Measurements from ENCODE around the gene STK31. TPM values are rescaled to one million over a fixed set of nuclear protein-coding genes. Genes with fewer than 3 reads are reported as not detected.

STK31 gene
- 0.64 TPM for total RNA-seq

GRCh38 chr7:23710000-23710399 is at the start of gene STK31:
Gene STK31, plus strand, starts transcription at chr7:23710219. Its CDS starts 67 bp downstream, at chr7:23710286.

DNA sequence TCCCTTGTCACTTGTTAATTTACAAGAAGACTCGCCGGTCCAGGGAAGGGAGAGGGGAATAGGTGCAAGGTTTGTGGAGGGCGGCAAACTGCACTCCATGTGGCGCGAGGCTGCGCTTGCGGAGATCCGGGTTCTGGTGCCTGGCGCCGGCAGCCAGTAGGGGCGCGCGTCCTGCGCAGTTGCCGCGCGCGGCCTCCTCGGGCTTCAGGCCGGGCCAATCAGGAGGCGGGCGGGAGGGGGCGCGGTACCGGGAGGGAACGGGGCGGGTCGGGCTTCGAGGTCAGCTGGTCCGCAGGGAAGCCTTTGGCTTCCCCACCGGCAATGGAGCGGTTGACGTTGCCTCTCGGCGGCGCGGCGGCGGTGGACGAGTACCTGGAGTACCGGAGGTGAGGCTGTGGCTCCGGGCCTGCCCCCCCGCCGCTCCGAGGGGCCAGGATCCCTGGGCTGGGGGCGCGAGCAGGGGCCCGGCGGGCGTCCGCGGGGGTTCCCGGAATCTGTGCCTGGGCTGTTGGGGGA is 30.1 kb upstream of the STK31 start, which contains the start of gene FAM221A:
TSS of gene FAM221A (plus strand) at position 302 of the 516 bp plus-strand sequence. CDS start at position 322, 20 bp downstream.

Other genes starting within 250 kb of the STK31 start
- 43.4 TPM for gene IGF2BP3, start 239.7 kb upstream of the STK31 start, total RNA-seq
- gene TRA2A, start 178.2 kb upstream of the STK31 start, total RNA-seq = 69.4 TPM
- gene CCDC126, start 112.8 kb upstream of the STK31 start, total RNA-seq = 18.6 TPM
- 11.1 TPM for gene FAM221A, start 30.0 kb upstream of the STK31 start, total RNA-seq

Data from metanephros (tissue), 1 donor.